SK-N-DZ (cell line): ENCODE measurements around the gene E4F1. TPM values are rescaled to one million over a fixed set of nuclear protein-coding genes. Genes with fewer than 3 reads are reported as not detected.

Experiments used
- DNase-seq: peaks from one replicate; pipeline ENCODE4 v3.0.0-alpha.2; 2015; ENCODE audit warnings: low spot score
- polyA plus RNA-seq, 2 experiments: library from polyadenylated mRNA; depleted of rRNA; stranded (reverse); fragments of >200 nt; gene quantifications; 2 replicates each; pipeline ENCODE4 v1.2.3, GENCODE V29; 2014

The E4F1 gene
- polyA plus RNA-seq (2014; cell fraction: cytosol; rRNA removed), result 33.7 and 43.6 TPM in 2 replicates
- 308 and 320 TPM in 2 replicates for polyA plus RNA-seq (2014; cell fraction: nucleus; rRNA removed)

GRCh38 chr16:2223221-2223941 lies at the start of gene E4F1:
TSS of gene E4F1 (plus strand) at chr16:2223591. CDS start at chr16:2223614, 23 bp downstream.
- DNase-seq, result peak; percentile 99

- no peak for DNase-seq
Observed at GRCh38 chr16:2173916-2174315, 49.5 kb upstream of the E4F1 start.

GRCh38 chr16:2174396-2175131 lies 48.8 kb upstream of the E4F1 start:
- no peak for DNase-seq

GRCh38 chr16:2175454-2175853 lies 47.9 kb upstream of the E4F1 start:
- DNase-seq, result no peak

GRCh38 chr16:2176047-2176446 lies 47.3 kb upstream of the E4F1 start:
- DNase-seq, result no peak

- DNase-seq, result no peak
Observed at GRCh38 chr16:2177101-2177500, 46.3 kb upstream of the E4F1 start.

- no peak for DNase-seq
Observed at GRCh38 chr16:2177561-2177960, 45.8 kb upstream of the E4F1 start.

GRCh38 chr16:2178321-2179106 lies 44.9 kb upstream of the E4F1 start:
- DNase-seq, result no peak

- DNase-seq, result no peak
Observed at GRCh38 chr16:2179107-2179501, 44.3 kb upstream of the E4F1 start.

GRCh38 chr16:2179576-2179975 lies 43.8 kb upstream of the E4F1 start:
- DNase-seq, result no peak

GRCh38 chr16:2180461-2180860 lies 42.9 kb upstream of the E4F1 start:
- DNase-seq, result no peak

- no peak for DNase-seq
Observed at GRCh38 chr16:2180962-2181923, 42.1 kb upstream of the E4F1 start.

- DNase-seq, result no peak
Observed at GRCh38 chr16:2181952-2182351, 41.4 kb upstream of the E4F1 start.

GRCh38 chr16:2183671-2184070 lies 39.7 kb upstream of the E4F1 start:
- DNase-seq, result no peak

GRCh38 chr16:2184346-2184745 lies 39.0 kb upstream of the E4F1 start:
- no peak for DNase-seq

- DNase-seq, result no peak
Observed at GRCh38 chr16:2184962-2185361, 38.4 kb upstream of the E4F1 start.

GRCh38 chr16:2186064-2186463 lies 37.3 kb upstream of the E4F1 start:
- no peak for DNase-seq

GRCh38 chr16:2186505-2186904 lies 36.9 kb upstream of the E4F1 start:
- no peak for DNase-seq

GRCh38 chr16:2187212-2187611 lies 36.2 kb upstream of the E4F1 start:
- no peak for DNase-seq

GRCh38 chr16:2188395-2188794 lies 35.0 kb upstream of the E4F1 start:
- DNase-seq, result no peak
